Right lobe of liver (tissue), 6 donors: ENCODE results near the gene TESK1. TPM values are rescaled to one million over a fixed set of nuclear protein-coding genes. Genes with fewer than 3 reads are reported as not detected.

Experiments used
- ATAC-seq, 4 donors: fragments of 200-7000 bp; cut with Tn5 transposase; one replicate each; pipeline ENCODE4 v1.9.1; 2020; ENCODE audit warnings: mild to moderate bottlenecking in 4 of 4, moderate library complexity in 4 of 4
- DNase-seq, 3 donors: peaks; one replicate each; pipeline ENCODE4 v3.0.0-alpha.2; 2020
- H3K27ac ChIP-seq, 3 donors: fragments of 200-600 bp; one replicate each; pipeline ENCODE4 v1.8.0; 2022
- H3K27me3 ChIP-seq, 2 donors: fragments of 200-600 bp; one replicate each; pipeline ENCODE4 v1.8.0; 2022
- H3K36me3 ChIP-seq, 4 donors: fragments of 200-600 bp; sonication (generic) in 1 of 4; one replicate each; pipeline versions ENCODE4 v1.5.1 to v1.8.0; 2017 to 2022; ENCODE audit warnings: control low read depth in 1 of 4
- H3K4me1 ChIP-seq, 4 donors: fragments of 200-600 bp; sonication (generic) in 1 of 4; one replicate each; pipeline versions ENCODE4 v1.5.1 to v1.8.0; 2017 to 2022; ENCODE audit warnings: control low read depth in 1 of 4
- H3K4me3 ChIP-seq, 3 donors: fragments of 200-600 bp; one replicate each; pipeline ENCODE4 v1.8.0; 2022
- H3K9me3 ChIP-seq, 4 donors: fragments of 200-600 bp; sonication (generic) in 1 of 4; one replicate each; pipeline versions ENCODE4 v1.5.1 to v1.8.0; 2017 to 2022; ENCODE audit warnings: control low read depth in 1 of 4
- POLR2A ChIP-seq: fragments of 450-650 bp; IDR thresholded peaks from one replicate; pipeline ENCODE4 v1.6.1; 2017; ENCODE audit warnings: antibody characterized with exemption, mild to moderate bottlenecking
- WGBS: methylation state at CpG from one replicate; pipeline ENCODE4 v1.1.6; 2018; ENCODE audit warnings: low coverage, low lambda C conversion rate; ENCODE audit not compliant: insufficient coverage; ENCODE audit errors: missing lambda C conversion rate; 5-methylcytosine and 5-hydroxymethylcytosine counted together
- intact Hi-C, 2 donors: fragments of 100-400 bp; cut with DNase I; formaldehyde crosslinking; loops; one replicate each; pipeline versions ENCODE4 v1.11.2 to v1.14.1; 2022
- total RNA-seq, 6 experiments: library from RNA; depleted of rRNA in 2 of 6; stranded (reverse); fragments of >200 nt in 2 of 6; fragmentation: NEBNext Ultra II Directional in 3 of 6; extraction: Animal tissue kit (Norgen Biotek cat#: 25700) in 3 of 6; gene quantifications; one replicate each; pipeline versions ENCODE4 v1.1.0 to v1.2.4, GENCODE V29; 2016 to 2023
- TF ChIP-seq, protein P1 (sequence below), 4 donors: fragments of 200-600 bp in 3 of 4; fragments of 450-650 bp in 1 of 4; IDR thresholded peaks; one replicate each; pipeline versions ENCODE4 v1.5.1 to v1.8.0; 2016 to 2022; ENCODE audit warnings: antibody characterized with exemption in 4 of 4, mild to moderate bottlenecking in 2 of 4
- donor health status: DM: no; HTN: yes; CAD: no.
- donor health status: DM: no; HTN: no; CAD: no.
- donor health status: DM: no; HTN: no; CAD: no.
- donor health status: DM: no; HTN: yes; CAD: no.
- donor health status: DM: no; HTN: yes; CAD: no.

TESK1 gene
- total RNA-seq, 6 experiments from 2014 or later, result 10.7 to 17.2 (median 13.4) TPM

DNA sequence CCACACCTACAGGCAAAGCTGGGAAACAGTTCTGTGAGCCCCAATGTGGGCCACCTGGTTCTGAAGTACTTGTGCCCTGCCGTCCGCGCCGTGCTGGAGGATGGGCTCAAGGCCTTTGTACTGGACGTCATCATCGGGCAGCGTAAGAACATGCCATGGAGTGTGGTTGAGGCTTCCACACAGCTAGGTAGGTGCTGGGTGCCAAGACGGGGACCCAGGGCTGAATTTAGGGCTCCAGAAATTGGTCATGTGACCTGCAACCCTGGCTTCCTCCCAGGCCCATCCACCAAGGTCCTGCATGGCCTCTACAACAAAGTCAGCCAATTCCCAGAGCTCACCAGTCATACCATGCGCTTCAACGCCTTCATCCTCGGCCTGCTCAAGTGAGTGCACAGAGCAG lies 46.9 kb upstream of the TESK1 start:
- peaks cover 0 to 16% (median 0%) of the 10 kb centered on the region in 4 donors for H3K36me3 ChIP-seq
- DNase-seq (no peak), ATAC-seq (no peak)
- TF ChIP-seq POLR2A, result no peak
- TF ChIP-seq, protein P1, sequence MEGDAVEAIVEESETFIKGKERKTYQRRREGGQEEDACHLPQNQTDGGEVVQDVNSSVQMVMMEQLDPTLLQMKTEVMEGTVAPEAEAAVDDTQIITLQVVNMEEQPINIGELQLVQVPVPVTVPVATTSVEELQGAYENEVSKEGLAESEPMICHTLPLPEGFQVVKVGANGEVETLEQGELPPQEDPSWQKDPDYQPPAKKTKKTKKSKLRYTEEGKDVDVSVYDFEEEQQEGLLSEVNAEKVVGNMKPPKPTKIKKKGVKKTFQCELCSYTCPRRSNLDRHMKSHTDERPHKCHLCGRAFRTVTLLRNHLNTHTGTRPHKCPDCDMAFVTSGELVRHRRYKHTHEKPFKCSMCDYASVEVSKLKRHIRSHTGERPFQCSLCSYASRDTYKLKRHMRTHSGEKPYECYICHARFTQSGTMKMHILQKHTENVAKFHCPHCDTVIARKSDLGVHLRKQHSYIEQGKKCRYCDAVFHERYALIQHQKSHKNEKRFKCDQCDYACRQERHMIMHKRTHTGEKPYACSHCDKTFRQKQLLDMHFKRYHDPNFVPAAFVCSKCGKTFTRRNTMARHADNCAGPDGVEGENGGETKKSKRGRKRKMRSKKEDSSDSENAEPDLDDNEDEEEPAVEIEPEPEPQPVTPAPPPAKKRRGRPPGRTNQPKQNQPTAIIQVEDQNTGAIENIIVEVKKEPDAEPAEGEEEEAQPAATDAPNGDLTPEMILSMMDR (IDR thresholded peaks at IDR 0.05), result no peak
- no peak overlapping the region for H3K4me3 ChIP-seq
- no peaks in the 10 kb centered on the region for H3K9me3 ChIP-seq
- H3K27ac ChIP-seq, result no peak overlapping the region
- no peaks in the 10 kb centered on the region for H3K27me3 ChIP-seq
- peaks cover 0 to 8% (median 4%) of the 10 kb centered on the region in 4 donors for H3K4me1 ChIP-seq
- intact Hi-C loops, result loop anchor here (5.0 kb wide), 2 partner anchors 71 to 76 kb away; no protein-coding TSS in a partner anchor
- 99% methylated on average over 8 of the region's 11 CpGs for WGBS

DNA sequence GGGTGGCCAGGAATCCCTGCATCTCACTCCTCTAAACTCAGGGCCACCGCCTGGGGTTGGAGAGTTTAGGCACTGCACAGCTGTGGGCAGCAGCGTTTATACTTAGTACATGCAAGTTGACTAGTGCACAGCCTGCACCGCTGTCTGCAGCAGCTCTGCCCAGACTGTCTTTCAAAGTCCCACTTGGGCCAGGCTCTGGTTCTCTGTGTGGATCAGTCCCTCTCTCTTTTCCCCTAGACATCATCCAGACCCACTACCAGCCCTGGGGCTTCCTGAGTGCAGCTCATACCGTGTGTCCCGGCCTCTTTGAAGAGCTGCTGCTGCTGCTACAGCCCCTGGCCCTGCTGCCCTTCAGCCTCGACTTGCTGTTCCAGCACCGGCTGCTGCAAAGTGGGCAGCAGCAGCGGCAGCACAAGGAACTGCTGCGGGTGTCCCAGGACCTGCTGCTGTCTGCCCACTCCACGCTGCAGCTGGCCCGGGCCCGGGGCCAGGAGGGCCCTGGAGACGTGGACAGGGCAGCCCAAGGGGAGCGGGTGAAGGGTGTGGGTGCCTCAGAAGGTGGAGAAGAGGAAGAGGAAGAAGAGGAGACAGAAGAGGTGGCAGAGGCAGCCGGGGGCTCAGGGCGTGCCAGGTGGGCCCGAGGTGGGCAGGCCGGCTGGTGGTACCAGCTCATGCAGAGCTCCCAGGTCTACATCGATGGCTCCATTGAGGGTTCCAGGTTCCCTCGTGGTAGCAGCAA lies 45.1 kb upstream of the TESK1 start:
- H3K9me3 ChIP-seq, result no peaks in the 10 kb centered on the region
- intact Hi-C loops, result loop anchor here (5.0 kb wide), 2 partner anchors 73 to 78 kb away; no protein-coding TSS in a partner anchor
- WGBS, result 73% methylated on average over 4 of the region's 20 CpGs
- no peak overlapping the region for H3K4me3 ChIP-seq
- H3K36me3 ChIP-seq, result peaks cover 0 to 16% (median 0%) of the 10 kb centered on the region in 4 donors
- H3K27ac ChIP-seq, result no peak overlapping the region
- no peak for DNase-seq
- H3K27me3 ChIP-seq, result no peaks in the 10 kb centered on the region
- H3K4me1 ChIP-seq, result no peaks in the 10 kb centered on the region
- no peak for ATAC-seq
- TF ChIP-seq, protein P1 (IDR thresholded peaks at IDR 0.05), result no peak
- TF ChIP-seq POLR2A, result no peak

DNA sequence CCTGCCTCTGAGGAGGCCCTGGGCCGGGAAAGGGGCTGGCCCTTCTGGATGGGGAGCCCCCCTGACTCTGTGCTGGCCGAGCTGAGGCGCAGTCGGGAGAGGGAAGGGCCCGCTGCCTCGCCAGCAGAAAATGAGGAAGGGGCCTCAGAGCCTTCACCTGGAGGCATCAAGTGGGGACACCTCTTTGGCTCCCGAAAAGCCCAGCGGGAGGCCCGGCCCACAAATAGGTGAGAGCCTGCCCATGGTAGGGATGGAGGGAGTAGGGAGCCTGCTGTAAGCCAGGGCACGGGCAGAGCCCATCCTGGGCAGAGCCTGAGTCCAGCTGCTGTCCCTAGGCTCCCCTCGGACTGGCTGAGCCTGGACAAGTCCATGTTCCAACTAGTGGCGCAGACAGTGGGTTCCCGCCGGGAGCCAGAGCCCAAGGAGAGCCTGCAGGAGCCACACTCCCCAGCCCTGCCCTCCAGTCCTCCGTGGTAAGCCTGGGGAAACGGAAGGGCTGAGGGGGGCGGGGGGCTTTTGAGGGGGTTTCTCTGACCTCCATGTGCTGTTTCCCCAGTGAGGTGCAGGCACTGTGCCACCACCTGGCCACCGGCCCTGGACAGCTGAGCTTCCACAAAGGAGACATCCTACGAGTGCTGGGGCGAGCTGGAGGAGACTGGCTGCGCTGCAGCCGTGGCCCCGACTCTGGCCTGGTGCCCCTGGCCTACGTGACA lies 44.3 kb upstream of the TESK1 start:
- intact Hi-C loops, result no loop called here
- no peaks in the 10 kb centered on the region for H3K9me3 ChIP-seq
- no peaks in the 10 kb centered on the region for H3K27me3 ChIP-seq
- DNase-seq (no peak), ATAC-seq (peak in 3 of 4 donors; percentile 15 to 23 (median 19))
- no peaks in the 10 kb centered on the region for H3K4me1 ChIP-seq
- H3K27ac ChIP-seq, result no peak overlapping the region
- no peak overlapping the region for H3K4me3 ChIP-seq
- no CpG with 5 or more reads among the region's 24 CpGs for WGBS
- TF ChIP-seq, protein P1 (IDR thresholded peaks at IDR 0.05), result no peak
- no peak for TF ChIP-seq POLR2A
- H3K36me3 ChIP-seq, result peaks cover 0 to 12% (median 0%) of the 10 kb centered on the region in 4 donors

DNA sequence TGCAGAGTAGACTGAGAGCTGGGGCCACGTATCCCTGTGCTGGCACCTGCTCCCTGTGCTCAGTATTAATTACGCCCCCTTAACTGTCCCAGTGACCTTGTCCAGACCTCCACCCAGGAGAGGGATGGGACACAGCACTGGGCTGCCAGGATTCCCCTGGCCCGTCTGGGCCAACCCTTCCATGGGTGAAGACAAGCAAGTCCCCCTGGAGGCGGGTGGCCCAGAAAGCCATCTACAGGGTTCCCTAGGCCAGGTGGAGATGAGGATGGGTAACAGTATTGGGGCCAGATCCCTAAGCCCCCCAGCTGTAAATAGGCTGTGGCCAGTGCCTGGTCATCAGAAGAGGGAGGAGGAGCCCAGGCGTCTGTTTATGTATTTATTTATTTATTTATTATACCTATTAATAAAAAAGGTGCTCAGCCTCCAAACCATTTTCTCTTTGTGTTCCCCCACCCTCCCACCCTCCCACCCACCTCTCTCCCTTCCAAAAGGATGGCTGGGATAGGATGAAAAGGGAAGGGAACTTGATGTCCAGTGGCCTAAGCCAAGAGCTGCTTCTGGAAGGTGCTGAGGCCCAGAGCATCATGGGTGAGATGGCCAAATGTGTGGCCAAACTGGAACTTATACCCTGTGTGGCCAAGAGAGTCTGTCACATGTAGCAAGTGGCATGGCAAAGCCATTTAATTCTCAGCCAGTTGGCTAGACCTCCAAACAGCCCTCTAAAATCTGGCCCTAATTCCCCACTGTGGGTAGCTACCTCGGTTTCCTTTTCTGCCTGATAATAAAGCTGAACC lies 43.4 kb upstream of the TESK1 start:
- H3K4me1 ChIP-seq, result no peaks in the 10 kb centered on the region
- H3K36me3 ChIP-seq, result peaks cover 0 to 7% (median 0%) of the 10 kb centered on the region in 4 donors
- H3K9me3 ChIP-seq, result no peaks in the 10 kb centered on the region
- WGBS, result 97% methylated on average over 4 of the region's 6 CpGs
- TF ChIP-seq, protein P1 (IDR thresholded peaks at IDR 0.05), result no peak
- TF ChIP-seq POLR2A, result no peak
- no peak overlapping the region for H3K27ac ChIP-seq
- DNase-seq, result no peak
- no peak for ATAC-seq
- intact Hi-C loops, result no loop called here
- no peaks in the 10 kb centered on the region for H3K27me3 ChIP-seq
- no peak overlapping the region for H3K4me3 ChIP-seq
